GM23338 (cell line): ENCODE data around the gene TCAF1. TPM values are rescaled to one million over a fixed set of nuclear protein-coding genes. Genes with fewer than 3 reads are reported as not detected.

Source experiments
- ATAC-seq: fragments of 200-7000 bp; cut with Tn5 transposase; 3 replicates; pipeline ENCODE4 v1.9.1; 2020
- DNase-seq: peaks from one replicate; pipeline ENCODE4 v3.0.0-alpha.2; 2015; ENCODE audit warnings: low spot score
- H2AFZ ChIP-seq: fragments of 200-600 bp; sonication (generic); 2 replicates; pipeline ENCODE4 v1.8.0; 2016; ENCODE audit warnings: antibody characterized with exemption, mild to moderate bottlenecking, moderate library complexity
- H3F3A ChIP-seq: fragments of 200-600 bp; sonication (generic); replicated peaks from 2 replicates; pipeline ENCODE4 v1.8.0; 2017; ENCODE audit warnings: antibody characterized with exemption, mixed run types, low read depth
- H3K27ac ChIP-seq: fragments of 200-600 bp; sonication (generic); 2 replicates; pipeline ENCODE4 v1.6.1; 2016; ENCODE audit warnings: low read depth
- H3K27me3 ChIP-seq: fragments of 200-600 bp; sonication (generic); 2 replicates; pipeline ENCODE4 v1.8.0; 2016; ENCODE audit warnings: mild to moderate bottlenecking, mixed run types, moderate library complexity; ENCODE audit not compliant: insufficient read depth
- H3K36me3 ChIP-seq: fragments of 200-600 bp; sonication (generic); 2 replicates; pipeline ENCODE4 v1.8.0; 2016; ENCODE audit warnings: mild to moderate bottlenecking; ENCODE audit not compliant: insufficient read depth
- H3K4me1 ChIP-seq: fragments of 200-600 bp; sonication (generic); 2 replicates; pipeline ENCODE4 v1.8.0; 2016; ENCODE audit warnings: mild to moderate bottlenecking, moderate library complexity; ENCODE audit not compliant: insufficient read depth
- H3K4me2 ChIP-seq: fragments of 200-600 bp; sonication (generic); 2 replicates; pipeline ENCODE4 v1.7.1; 2017; ENCODE audit warnings: mixed run types
- H3K4me3 ChIP-seq: fragments of 200-600 bp; sonication (generic); 2 replicates; pipeline ENCODE4 v1.6.1; 2016; ENCODE audit warnings: mixed run types
- H3K79me2 ChIP-seq: fragments of 200-600 bp; sonication (generic); replicated peaks from 2 replicates; pipeline ENCODE4 v1.8.0; 2017; ENCODE audit warnings: mild to moderate bottlenecking; ENCODE audit not compliant: insufficient read depth
- H3K9me2 ChIP-seq: fragments of 200-600 bp; sonication (generic); 2 replicates; pipeline ENCODE4 v1.8.0; 2017; ENCODE audit not compliant: insufficient read depth
- H4K20me1 ChIP-seq: fragments of 200-600 bp; sonication (generic); replicated peaks from 2 replicates; pipeline ENCODE4 v1.8.0; 2017; ENCODE audit warnings: mild to moderate bottlenecking; ENCODE audit not compliant: insufficient read depth
- H3K27ac Mint-ChIP-seq: 2 replicates; pipeline ENCODE4 v1.8.0; 2020; ENCODE audit warnings: inconsistent platforms, mild to moderate bottlenecking, moderate library complexity, mixed read lengths
- H3K27me3 Mint-ChIP-seq: 3 replicates; pipeline ENCODE4 v1.8.0; 2022; ENCODE audit warnings: low read depth, mild to moderate bottlenecking, moderate library complexity, mixed read lengths, inconsistent platforms; ENCODE audit not compliant: insufficient read depth, poor library complexity
- H3K36me3 Mint-ChIP-seq: 3 replicates; pipeline ENCODE4 v1.8.0; 2021; ENCODE audit warnings: low read depth, mild to moderate bottlenecking, inconsistent platforms, moderate library complexity, mixed read lengths
- H3K4me1 Mint-ChIP-seq: 3 replicates; pipeline ENCODE4 v1.8.0; 2020; ENCODE audit warnings: mild to moderate bottlenecking, inconsistent platforms, mixed read lengths
- H3K4me3 Mint-ChIP-seq: 3 replicates; pipeline ENCODE4 v1.8.0; 2021; ENCODE audit warnings: moderate library complexity, mild to moderate bottlenecking, inconsistent platforms, mixed read lengths
- H3K9me3 Mint-ChIP-seq: 3 replicates; pipeline ENCODE4 v1.8.0; 2020; ENCODE audit warnings: moderate library complexity, mild to moderate bottlenecking, inconsistent platforms, mixed read lengths
- CREB1 ChIP-seq: fragments of 250-450 bp; sonication (Bioruptor Pico); IDR thresholded peaks from 2 replicates; pipeline ENCODE4 v1.5.0; 2020; ENCODE audit warnings: low read depth, mild to moderate bottlenecking, moderate library complexity
- EZH2 ChIP-seq: fragments of 200-600 bp; sonication (generic); IDR thresholded peaks from one replicate; pipeline ENCODE4 v1.8.0; 2017; ENCODE audit warnings: antibody characterized with exemption, mild to moderate bottlenecking, low read depth; ENCODE audit not compliant: unreplicated experiment
- EZH2phosphoT487 ChIP-seq: fragments of 200-600 bp; sonication (generic); IDR thresholded peaks from one replicate; pipeline ENCODE4 v1.8.1; 2018; ENCODE audit warnings: antibody characterized with exemption; ENCODE audit not compliant: unreplicated experiment
- JUNB ChIP-seq: IDR thresholded peaks from one replicate; pipeline ENCODE4 v1.6.1; 2016; ENCODE audit warnings: antibody characterized with exemption; ENCODE audit not compliant: unreplicated experiment
- NANOG ChIP-seq: IDR thresholded peaks from 2 replicates; pipeline ENCODE4 v1.6.1; 2016; ENCODE audit warnings: antibody characterized with exemption, borderline replicate concordance
- STAT1 ChIP-seq: IDR thresholded peaks from one replicate; pipeline ENCODE4 v1.6.1; 2016; ENCODE audit warnings: antibody characterized with exemption; ENCODE audit not compliant: unreplicated experiment
- ZNF114 ChIP-seq: fragments of 250-450 bp; sonication (Bioruptor Pico); IDR thresholded peaks from 2 replicates; pipeline ENCODE4 v1.5.0; 2020; ENCODE audit warnings: mild to moderate bottlenecking, moderate library complexity
- ZNF331 ChIP-seq: fragments of 250-450 bp; sonication (Bioruptor Pico); IDR thresholded peaks from 2 replicates; pipeline ENCODE4 v1.5.0; 2020; ENCODE audit warnings: low read depth, mild to moderate bottlenecking, moderate library complexity
- polyA plus RNA-seq: library from polyadenylated mRNA; unstranded; fragments of >200 nt; fragmentation: Nextera tagmentation; extraction: Ambion mirVana; gene quantifications from 2 replicates; pipeline ENCODE4 v1.2.1, GENCODE V29; 2016
- total RNA-seq: library from RNA; depleted of rRNA; stranded (reverse); fragments of >200 nt; shearing (Covaris generic); gene quantifications from 2 replicates; pipeline ENCODE4 v1.2.3, GENCODE V29; 2014
- TF ChIP-seq, protein P1 (sequence below): fragments of 250-450 bp; sonication (Bioruptor Pico); IDR thresholded peaks from 2 replicates; pipeline ENCODE4 v1.5.0; 2020; ENCODE audit warnings: mild to moderate bottlenecking, moderate library complexity
- TF ChIP-seq, protein P2 (sequence below), 2 experiments: fragments of 200-600 bp in 1 of 2; sonication (generic) in 1 of 2; conservative IDR thresholded peaks; 2 replicates each; pipeline versions ENCODE4 v1.5.1 to v1.6.1; 2016 to 2017; ENCODE audit warnings: antibody characterized with exemption in 2 of 2, low read depth in 2 of 2, mild to moderate bottlenecking in 2 of 2, moderate library complexity in 1 of 2
- TF ChIP-seq, protein P3 (sequence below): IDR thresholded peaks from 2 replicates; pipeline ENCODE4 v1.6.1; 2016; ENCODE audit warnings: antibody characterized with exemption

TCAF1 gene
- total and polyA plus RNA-seq, 2 experiments from 2014 or later, result 15.5 to 31.3 TPM

DNA sequence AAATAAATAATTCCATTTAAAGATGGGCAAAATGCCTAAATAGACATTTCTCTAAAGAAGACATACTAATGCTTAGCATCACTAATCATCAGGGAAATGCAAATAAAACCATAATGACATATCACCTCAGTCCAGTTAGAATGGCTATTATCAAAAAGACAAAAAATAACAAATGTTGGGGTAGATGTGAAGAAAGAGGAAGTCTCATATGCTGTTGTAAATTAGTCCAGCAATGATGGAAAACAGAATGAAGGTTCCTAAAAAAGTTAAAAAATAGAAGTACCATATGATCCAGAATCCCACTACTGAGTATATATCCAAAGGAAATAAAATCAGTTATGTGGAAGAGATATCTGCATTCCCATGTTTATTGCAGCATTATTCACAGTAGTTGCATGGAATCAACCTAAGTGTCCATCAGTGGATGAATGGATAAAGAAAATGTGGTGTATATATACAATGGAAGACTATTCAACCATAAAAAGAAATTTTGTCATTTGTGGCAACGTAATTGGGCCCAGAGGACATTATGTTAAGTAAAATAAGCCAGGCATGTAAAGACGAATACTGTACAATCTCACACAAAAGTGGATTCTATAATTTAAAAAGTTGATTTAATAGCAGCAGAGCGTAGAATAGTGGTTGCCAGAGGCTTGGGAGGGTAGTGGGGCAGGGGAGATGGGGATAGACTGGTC is 52.0 kb downstream of the TCAF1 start (continued):
- TF ChIP-seq, protein P1, sequence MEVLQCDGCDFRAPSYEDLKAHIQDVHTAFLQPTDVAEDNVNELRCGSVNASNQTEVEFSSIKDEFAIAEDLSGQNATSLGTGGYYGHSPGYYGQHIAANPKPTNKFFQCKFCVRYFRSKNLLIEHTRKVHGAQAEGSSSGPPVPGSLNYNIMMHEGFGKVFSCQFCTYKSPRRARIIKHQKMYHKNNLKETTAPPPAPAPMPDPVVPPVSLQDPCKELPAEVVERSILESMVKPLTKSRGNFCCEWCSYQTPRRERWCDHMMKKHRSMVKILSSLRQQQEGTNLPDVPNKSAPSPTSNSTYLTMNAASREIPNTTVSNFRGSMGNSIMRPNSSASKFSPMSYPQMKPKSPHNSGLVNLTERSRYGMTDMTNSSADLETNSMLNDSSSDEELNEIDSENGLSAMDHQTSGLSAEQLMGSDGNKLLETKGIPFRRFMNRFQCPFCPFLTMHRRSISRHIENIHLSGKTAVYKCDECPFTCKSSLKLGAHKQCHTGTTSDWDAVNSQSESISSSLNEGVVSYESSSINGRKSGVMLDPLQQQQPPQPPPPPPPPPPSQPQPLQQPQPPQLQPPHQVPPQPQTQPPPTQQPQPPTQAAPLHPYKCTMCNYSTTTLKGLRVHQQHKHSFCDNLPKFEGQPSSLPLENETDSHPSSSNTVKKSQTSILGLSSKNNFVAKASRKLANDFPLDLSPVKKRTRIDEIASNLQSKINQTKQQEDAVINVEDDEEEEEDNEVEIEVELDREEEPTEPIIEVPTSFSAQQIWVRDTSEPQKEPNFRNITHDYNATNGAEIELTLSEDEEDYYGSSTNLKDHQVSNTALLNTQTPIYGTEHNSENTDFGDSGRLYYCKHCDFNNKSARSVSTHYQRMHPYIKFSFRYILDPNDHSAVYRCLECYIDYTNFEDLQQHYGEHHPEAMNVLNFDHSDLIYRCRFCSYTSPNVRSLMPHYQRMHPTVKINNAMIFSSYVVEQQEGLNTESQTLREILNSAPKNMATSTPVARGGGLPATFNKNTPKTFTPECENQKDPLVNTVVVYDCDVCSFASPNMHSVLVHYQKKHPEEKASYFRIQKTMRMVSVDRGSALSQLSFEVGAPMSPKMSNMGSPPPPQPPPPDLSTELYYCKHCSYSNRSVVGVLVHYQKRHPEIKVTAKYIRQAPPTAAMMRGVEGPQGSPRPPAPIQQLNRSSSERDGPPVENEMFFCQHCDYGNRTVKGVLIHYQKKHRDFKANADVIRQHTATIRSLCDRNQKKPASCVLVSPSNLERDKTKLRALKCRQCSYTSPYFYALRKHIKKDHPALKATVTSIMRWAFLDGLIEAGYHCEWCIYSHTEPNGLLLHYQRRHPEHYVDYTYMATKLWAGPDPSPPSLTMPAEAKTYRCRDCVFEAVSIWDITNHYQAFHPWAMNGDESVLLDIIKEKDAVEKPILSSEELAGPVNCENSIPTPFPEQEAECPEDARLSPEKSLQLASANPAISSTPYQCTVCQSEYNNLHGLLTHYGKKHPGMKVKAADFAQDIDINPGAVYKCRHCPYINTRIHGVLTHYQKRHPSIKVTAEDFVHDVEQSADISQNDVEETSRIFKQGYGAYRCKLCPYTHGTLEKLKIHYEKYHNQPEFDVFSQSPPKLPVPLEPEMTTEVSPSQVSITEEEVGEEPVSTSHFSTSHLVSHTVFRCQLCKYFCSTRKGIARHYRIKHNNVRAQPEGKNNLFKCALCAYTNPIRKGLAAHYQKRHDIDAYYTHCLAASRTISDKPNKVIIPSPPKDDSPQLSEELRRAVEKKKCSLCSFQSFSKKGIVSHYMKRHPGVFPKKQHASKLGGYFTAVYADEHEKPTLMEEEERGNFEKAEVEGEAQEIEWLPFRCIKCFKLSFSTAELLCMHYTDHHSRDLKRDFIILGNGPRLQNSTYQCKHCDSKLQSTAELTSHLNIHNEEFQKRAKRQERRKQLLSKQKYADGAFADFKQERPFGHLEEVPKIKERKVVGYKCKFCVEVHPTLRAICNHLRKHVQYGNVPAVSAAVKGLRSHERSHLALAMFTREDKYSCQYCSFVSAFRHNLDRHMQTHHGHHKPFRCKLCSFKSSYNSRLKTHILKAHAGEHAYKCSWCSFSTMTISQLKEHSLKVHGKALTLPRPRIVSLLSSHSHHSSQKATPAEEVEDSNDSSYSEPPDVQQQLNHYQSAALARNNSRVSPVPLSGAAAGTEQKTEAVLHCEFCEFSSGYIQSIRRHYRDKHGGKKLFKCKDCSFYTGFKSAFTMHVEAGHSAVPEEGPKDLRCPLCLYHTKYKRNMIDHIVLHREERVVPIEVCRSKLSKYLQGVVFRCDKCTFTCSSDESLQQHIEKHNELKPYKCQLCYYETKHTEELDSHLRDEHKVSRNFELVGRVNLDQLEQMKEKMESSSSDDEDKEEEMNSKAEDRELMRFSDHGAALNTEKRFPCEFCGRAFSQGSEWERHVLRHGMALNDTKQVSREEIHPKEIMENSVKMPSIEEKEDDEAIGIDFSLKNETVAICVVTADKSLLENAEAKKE (CRISPR knock-in tag), result no peak
- TF ChIP-seq ZNF331, result no peak
- no peak for TF ChIP-seq NANOG
- no peak for TF ChIP-seq EZH2
- no peak for TF ChIP-seq ZNF114 (CRISPR knock-in tag)
- TF ChIP-seq EZH2phosphoT487, result no peak

GRCh38 chr7:143848192-143848591 is 53.8 kb downstream of the TCAF1 start:
- Histone ChIP-seq H3F3A (no peaks in the 10 kb centered on the region), H3K9me2 (no peaks in the 10 kb centered on the region), H3K4me3 (no peak overlapping the region), H3K79me2 (no peaks in the 10 kb centered on the region), H2AFZ (no peak overlapping the region), H3K27ac (no peak overlapping the region), H3K4me2 (no peak overlapping the region), H3K27me3 (no peaks in the 10 kb centered on the region), H3K4me1 (no peaks in the 10 kb centered on the region), H4K20me1 (no peaks in the 10 kb centered on the region), H3K36me3 (no peaks in the 10 kb centered on the region)
- TF ChIP-seq, protein P2, sequence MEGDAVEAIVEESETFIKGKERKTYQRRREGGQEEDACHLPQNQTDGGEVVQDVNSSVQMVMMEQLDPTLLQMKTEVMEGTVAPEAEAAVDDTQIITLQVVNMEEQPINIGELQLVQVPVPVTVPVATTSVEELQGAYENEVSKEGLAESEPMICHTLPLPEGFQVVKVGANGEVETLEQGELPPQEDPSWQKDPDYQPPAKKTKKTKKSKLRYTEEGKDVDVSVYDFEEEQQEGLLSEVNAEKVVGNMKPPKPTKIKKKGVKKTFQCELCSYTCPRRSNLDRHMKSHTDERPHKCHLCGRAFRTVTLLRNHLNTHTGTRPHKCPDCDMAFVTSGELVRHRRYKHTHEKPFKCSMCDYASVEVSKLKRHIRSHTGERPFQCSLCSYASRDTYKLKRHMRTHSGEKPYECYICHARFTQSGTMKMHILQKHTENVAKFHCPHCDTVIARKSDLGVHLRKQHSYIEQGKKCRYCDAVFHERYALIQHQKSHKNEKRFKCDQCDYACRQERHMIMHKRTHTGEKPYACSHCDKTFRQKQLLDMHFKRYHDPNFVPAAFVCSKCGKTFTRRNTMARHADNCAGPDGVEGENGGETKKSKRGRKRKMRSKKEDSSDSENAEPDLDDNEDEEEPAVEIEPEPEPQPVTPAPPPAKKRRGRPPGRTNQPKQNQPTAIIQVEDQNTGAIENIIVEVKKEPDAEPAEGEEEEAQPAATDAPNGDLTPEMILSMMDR (conservative IDR thresholded peaks at IDR 0.05; ENCODE audit: low read depth in 2 of 2), result no peak
- TF ChIP-seq JUNB (no peak), CREB1 (CRISPR knock-in tag) (no peak), NANOG (no peak), ZNF114 (CRISPR knock-in tag) (no peak), EZH2 (no peak), STAT1 (no peak), ZNF331 (no peak), EZH2phosphoT487 (no peak)
- TF ChIP-seq, protein P3, sequence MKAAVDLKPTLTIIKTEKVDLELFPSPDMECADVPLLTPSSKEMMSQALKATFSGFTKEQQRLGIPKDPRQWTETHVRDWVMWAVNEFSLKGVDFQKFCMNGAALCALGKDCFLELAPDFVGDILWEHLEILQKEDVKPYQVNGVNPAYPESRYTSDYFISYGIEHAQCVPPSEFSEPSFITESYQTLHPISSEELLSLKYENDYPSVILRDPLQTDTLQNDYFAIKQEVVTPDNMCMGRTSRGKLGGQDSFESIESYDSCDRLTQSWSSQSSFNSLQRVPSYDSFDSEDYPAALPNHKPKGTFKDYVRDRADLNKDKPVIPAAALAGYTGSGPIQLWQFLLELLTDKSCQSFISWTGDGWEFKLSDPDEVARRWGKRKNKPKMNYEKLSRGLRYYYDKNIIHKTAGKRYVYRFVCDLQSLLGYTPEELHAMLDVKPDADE, result no peak
- H3K36me3 Mint-ChIP-seq, result no peaks in the 10 kb centered on the region
- H3K27me3 Mint-ChIP-seq, result no peaks in the 10 kb centered on the region
- H3K4me3 Mint-ChIP-seq, result no peak overlapping the region
- ATAC-seq, result no peak
- no peaks in the 10 kb centered on the region for H3K4me1 Mint-ChIP-seq
- no peak for DNase-seq
- no peak overlapping the region for H3K27ac Mint-ChIP-seq
- H3K9me3 Mint-ChIP-seq, result no peaks in the 10 kb centered on the region
